GM10248 (cell line): Measurements from ENCODE around the gene TPO.

Experiments
- CTCF ChIA-PET: fragments of 300-600 bp; sonication (Branson Sonifier 250); formaldehyde crosslinking; extraction: SDS; loops from one replicate; lab custom pipeline; 2021; ENCODE audit warnings: antibody characterized with exemption; lab: Yijun Ruan, JAX
- POLR2A ChIA-PET: fragments of 350-650 bp; sonication (Branson Sonifier 250); formaldehyde crosslinking; extraction: SDS; loops from one replicate; lab custom pipeline; 2020; ENCODE audit warnings: antibody characterized with exemption; lab: Yijun Ruan, JAX
- DNase-seq: peaks from one replicate; pipeline ENCODE4 v3.0.0; 2012; ENCODE audit errors: extremely low spot score
- TF ChIP-seq, protein P1 (sequence below): IDR thresholded peaks from 2 replicates; pipeline ENCODE4 v1.5.1; 2012; ENCODE audit warnings: mild to moderate bottlenecking, low read depth; ENCODE audit errors: extremely low read depth, missing control alignments, control extremely low read depth

The TPO gene

GRCh38 chr2:1586923-1587840 lies 173.9 kb downstream of the TPO start:
- ChIA-PET POLR2A (no interaction called here), CTCF (interaction anchor here (1.3 kb wide), 1 partner anchor 37 kb away, joined by 9 read pairs; no protein-coding TSS in a partner anchor)
- no peak for DNase-seq
- TF ChIP-seq, protein P1, sequence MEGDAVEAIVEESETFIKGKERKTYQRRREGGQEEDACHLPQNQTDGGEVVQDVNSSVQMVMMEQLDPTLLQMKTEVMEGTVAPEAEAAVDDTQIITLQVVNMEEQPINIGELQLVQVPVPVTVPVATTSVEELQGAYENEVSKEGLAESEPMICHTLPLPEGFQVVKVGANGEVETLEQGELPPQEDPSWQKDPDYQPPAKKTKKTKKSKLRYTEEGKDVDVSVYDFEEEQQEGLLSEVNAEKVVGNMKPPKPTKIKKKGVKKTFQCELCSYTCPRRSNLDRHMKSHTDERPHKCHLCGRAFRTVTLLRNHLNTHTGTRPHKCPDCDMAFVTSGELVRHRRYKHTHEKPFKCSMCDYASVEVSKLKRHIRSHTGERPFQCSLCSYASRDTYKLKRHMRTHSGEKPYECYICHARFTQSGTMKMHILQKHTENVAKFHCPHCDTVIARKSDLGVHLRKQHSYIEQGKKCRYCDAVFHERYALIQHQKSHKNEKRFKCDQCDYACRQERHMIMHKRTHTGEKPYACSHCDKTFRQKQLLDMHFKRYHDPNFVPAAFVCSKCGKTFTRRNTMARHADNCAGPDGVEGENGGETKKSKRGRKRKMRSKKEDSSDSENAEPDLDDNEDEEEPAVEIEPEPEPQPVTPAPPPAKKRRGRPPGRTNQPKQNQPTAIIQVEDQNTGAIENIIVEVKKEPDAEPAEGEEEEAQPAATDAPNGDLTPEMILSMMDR, result no peak

DNA sequence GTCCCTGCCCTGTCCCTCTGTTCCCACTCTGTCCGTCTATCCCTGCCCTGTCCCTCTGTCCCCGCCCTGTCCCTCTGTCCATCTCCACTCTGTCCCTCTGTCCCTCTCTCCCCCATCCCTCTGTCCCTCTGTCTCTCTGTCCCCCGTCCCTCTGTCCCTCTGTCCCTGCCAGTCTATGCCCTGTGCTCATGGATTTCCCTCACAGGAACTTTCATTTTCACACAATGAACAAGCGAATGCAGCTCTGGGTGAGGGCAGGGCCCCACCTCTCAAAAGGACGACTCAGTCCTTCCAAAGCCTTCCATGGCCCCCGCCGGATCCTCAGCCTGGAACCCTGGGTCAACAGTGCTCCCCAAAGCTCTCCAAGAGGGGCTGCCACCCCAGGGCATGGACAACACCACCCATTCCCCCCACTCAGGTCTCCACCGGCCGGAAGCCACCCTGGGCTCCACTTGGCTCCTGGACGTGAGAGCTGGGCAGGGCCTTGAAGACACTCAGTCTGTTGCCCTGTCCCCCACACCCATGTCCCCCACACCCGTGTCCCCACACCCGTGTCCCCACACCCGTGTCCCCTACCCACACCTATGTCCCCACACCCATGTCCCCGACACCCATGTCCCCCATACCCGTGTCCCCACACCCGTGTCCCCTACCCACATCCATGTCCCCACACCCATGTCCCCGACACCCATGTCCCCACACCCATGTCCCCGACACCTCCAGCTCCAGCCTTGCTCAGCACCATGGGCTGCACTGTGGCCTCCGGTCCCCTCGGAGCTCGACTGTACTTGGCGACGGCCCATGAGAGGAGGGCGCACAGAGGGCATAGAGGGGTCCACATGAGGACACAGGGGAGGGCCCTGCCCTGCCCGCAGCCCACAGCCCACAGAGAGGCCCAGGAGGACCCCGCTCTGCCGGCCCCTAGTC lies 175.1 kb downstream of the TPO start:
- TF ChIP-seq, protein P1, result no peak
- DNase-seq, result no peak
- ChIA-PET POLR2A (no interaction called here), CTCF (no interaction called here)

DNA sequence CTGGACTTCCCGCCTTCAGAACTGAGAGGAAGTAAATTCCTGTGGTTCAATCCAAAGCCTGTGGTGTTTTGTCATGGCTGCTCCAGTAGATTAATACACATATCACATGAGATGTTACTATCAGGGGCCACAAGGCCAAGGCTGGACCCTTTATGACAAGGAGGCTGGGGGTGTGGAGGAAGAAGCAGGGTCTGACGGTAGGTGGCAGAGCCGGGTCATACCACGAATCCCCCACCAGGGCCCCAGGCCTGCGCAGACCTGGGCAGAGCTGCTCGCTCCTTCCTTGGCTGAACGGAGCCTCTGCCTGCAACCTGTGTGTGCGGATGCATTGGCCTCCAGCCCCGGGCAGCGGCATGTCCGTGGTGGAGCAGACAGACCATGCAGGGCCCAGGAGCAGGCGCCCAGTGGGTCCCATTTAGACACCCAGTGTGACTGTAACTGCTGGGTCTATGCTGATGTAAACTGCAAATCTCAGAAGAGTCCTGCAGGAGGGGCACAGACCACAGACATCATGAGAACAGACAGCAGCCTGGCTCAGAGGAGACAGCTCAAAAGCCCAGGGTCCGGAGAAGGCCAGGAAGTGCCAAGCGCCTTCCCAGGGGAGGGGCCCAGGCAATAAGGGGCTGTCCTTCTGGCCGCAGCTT lies 175.8 kb downstream of the TPO start:
- TF ChIP-seq, protein P1, result no peak
- POLR2A ChIA-PET, result no interaction called here
- no peak for DNase-seq
- CTCF ChIA-PET, result no interaction called here

GRCh38 chr2:1590596-1591460 lies 177.6 kb downstream of the TPO start:
- TF ChIP-seq, protein P1, result no peak
- ChIA-PET CTCF (no interaction called here), POLR2A (no interaction called here)
- no peak for DNase-seq

DNA sequence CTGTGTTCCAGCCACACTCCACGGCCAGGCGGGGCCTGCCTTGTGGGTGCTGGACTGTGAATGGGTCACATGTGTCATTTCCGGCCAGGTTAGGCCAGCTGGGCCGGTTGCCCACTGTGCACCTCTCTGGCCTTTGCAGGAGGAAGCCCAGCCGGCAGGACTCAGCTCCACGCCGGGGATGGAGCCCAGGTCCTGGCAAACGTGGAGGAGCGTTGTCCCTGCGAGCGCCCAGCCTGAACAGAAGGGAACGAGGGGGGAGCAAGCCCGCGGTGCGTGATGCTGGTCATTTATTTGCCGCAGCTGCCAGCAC lies 178.2 kb downstream of the TPO start:
- DNase-seq, result no peak
- POLR2A ChIA-PET, result no interaction called here
- TF ChIP-seq, protein P1, result no peak

More for the DNA sequence above, 178.2 kb downstream of the TPO start:
- CTCF ChIA-PET, result no interaction called here
